Tibial artery (tissue), 4 donors: ENCODE results near the gene TRIM63.
"Not testable (repeated sequence)": the region's sequence is repeated elsewhere in the genome, so short reads cannot be mapped to it uniquely, and the experiment has no call there.

ENCODE experiments used
- DNase-seq, 2 donors: peaks; one replicate each; pipeline ENCODE4 v3.0.0-alpha.2; 2019
- H3K27ac ChIP-seq, 2 donors: fragments of 200-600 bp; sonication (generic) in 1 of 2; 1 replicate in 1 of 2; 2 replicates in 1 of 2; pipeline ENCODE4 v1.5.1; 2018 to 2019; ENCODE audit warnings: mild to moderate bottlenecking in 1 of 2
- H3K27me3 ChIP-seq, 2 donors: fragments of 200-600 bp; sonication (generic) in 1 of 2; one replicate each; pipeline versions ENCODE4 v1.5.1 to v1.6.0; 2016 to 2019
- H3K36me3 ChIP-seq, 3 donors: fragments of 200-600 bp; sonication (generic) in 2 of 3; one replicate each; pipeline ENCODE4 v1.5.1; 2016 to 2019; ENCODE audit warnings: mild to moderate bottlenecking in 2 of 3
- H3K4me1 ChIP-seq, 4 donors: fragments of 200-600 bp; sonication (generic) in 2 of 4; 1 replicate in 3 of 4; 2 replicates in 1 of 4; pipeline ENCODE4 v1.5.1; 2016 to 2019
- H3K4me3 ChIP-seq, 2 donors: fragments of 200-600 bp; sonication (generic) in 1 of 2; 1 replicate in 1 of 2; 2 replicates in 1 of 2; pipeline ENCODE4 v1.5.1; 2018 to 2019; ENCODE audit warnings: mild to moderate bottlenecking in 2 of 2
- H3K9me3 ChIP-seq, 3 donors: fragments of 200-600 bp; sonication (generic) in 1 of 3; one replicate each; pipeline ENCODE4 v1.5.1; 2016 to 2019
- CTCF ChIP-seq, 2 experiments: fragments of 200-600 bp in 1 of 2; fragments of 450-650 bp in 1 of 2; IDR thresholded peaks; one replicate each; pipeline ENCODE4 v1.5.1; 2017 to 2019; ENCODE audit warnings: antibody characterized with exemption in 2 of 2, mild to moderate bottlenecking in 1 of 2, moderate library complexity in 1 of 2
- intact Hi-C: fragments of 100-400 bp; cut with DNase I; formaldehyde crosslinking; loops from one replicate; pipeline ENCODE4 v1.15.0; 2023; ENCODE audit warnings: low total_unique reads

TRIM63 gene

DNA sequence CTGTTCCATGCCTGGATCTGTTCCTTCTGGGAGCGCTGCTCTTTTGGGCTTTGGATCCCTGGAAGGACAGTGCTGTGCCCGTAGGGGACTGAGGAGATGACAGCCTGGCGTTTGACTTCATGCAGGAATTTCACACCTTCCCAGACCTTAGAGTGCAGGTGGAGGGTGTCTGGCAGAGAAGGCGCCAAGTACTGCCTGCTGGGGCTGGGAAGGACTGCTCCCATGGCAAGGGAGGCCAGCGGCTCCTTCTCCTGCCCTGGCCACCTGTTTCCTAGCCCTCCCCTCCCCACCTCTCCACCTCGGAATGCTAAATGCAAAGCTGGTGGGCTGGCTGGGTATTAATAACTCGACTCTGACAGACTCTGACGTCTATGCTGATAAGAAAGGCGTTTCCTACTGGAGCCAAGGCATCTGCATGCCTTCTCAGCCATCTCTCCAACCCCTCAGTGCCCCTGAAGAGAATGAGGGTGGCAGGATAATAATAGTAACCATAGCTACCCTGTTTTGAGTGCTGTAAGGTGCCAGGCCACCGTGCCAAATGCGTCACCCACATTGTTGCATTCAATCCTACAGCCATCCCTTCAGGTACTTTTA, 26.7 kb upstream of the TRIM63 start:
- intact Hi-C loops: no loop called here
- TF ChIP-seq CTCF (IDR thresholded peaks at IDR 0.05): no peak
- Histone ChIP-seq H3K36me3 (no peaks in the 10 kb centered on the region), H3K27me3 (peaks cover 0 to 35% of the 10 kb centered on the region in 2 donors), H3K4me1 (peaks cover 0 to 4% (median 0%) of the 10 kb centered on the region in 4 donors), H3K9me3 (no peaks in the 10 kb centered on the region), H3K4me3 (no peak overlapping the region), H3K27ac (no peak overlapping the region)
- DNase-seq: no peak

GRCh38 chr1:26093569-26093968, 26.1 kb upstream of the TRIM63 start:
- H3K27ac ChIP-seq, H3K9me3 ChIP-seq, intact Hi-C loops, DNase-seq, H3K4me3 ChIP-seq, H3K4me1 ChIP-seq, H3K36me3 ChIP-seq: not testable (repeated sequence)
- peaks cover 0 to 40% of the 10 kb centered on the region in 2 donors for H3K27me3 ChIP-seq

GRCh38 chr1:26092422-26092821, 25.0 kb upstream of the TRIM63 start:
- H3K36me3 ChIP-seq: no peaks in the 10 kb centered on the region
- TF ChIP-seq CTCF (IDR thresholded peaks at IDR 0.05): no peak
- intact Hi-C loops: no loop called here
- no peaks in the 10 kb centered on the region for H3K9me3 ChIP-seq
- H3K4me3 ChIP-seq: no peak overlapping the region
- no peak overlapping the region for H3K27ac ChIP-seq
- H3K27me3 ChIP-seq: peaks cover 0 to 48% of the 10 kb centered on the region in 2 donors
- H3K4me1 ChIP-seq: peaks cover 0 to 4% (median 0%) of the 10 kb centered on the region in 4 donors
- no peak for DNase-seq

- Histone ChIP-seq H3K4me3 (no peak overlapping the region), H3K4me1 (peaks cover 0 to 4% (median 0%) of the 10 kb centered on the region in 4 donors), H3K27me3 (peaks cover 0 to 55% of the 10 kb centered on the region in 2 donors), H3K9me3 (no peaks in the 10 kb centered on the region), H3K36me3 (no peaks in the 10 kb centered on the region), H3K27ac (no peak overlapping the region)
- no peak for TF ChIP-seq CTCF (IDR thresholded peaks at IDR 0.05)
- no peak for DNase-seq
- intact Hi-C loops: no loop called here
These were observed 23.5 kb upstream of the TRIM63 start for GRCh38 chr1:26090893-26091292.

DNA sequence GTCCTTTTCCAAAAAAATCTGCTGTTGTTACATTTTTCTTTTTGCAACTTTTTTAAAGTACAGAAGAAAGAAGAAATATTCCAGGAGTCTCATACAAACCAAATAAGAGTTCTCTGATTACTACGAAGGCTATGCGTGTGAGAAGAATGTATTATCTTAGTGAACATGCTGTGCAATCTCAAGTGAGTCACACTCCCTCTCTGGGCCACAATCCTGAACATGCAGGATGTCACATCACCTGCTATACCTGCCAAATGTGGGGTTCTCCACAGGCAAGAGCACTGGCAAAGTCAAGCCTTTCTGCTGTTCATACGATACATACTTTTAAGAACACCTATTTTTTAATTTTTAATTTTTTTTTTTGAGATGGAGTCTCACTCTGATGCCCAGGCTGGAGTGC, 21.7 kb upstream of the TRIM63 start:
- no peak for TF ChIP-seq CTCF (IDR thresholded peaks at IDR 0.05)
- Histone ChIP-seq H3K27me3 (peaks cover 0 to 54% of the 10 kb centered on the region in 2 donors), H3K4me3 (no peak overlapping the region), H3K36me3 (no peaks in the 10 kb centered on the region), H3K4me1 (no peaks in the 10 kb centered on the region), H3K9me3 (no peaks in the 10 kb centered on the region), H3K27ac (no peak overlapping the region)
- intact Hi-C loops: no loop called here
- DNase-seq: no peak

GRCh38 chr1:26084844-26085243, 17.4 kb upstream of the TRIM63 start:
- H3K27ac ChIP-seq: no peak overlapping the region
- H3K9me3 ChIP-seq: no peaks in the 10 kb centered on the region
- H3K4me1 ChIP-seq: no peaks in the 10 kb centered on the region
- H3K4me3 ChIP-seq: no peak overlapping the region
- no peak for DNase-seq
- peaks cover 0 to 46% of the 10 kb centered on the region in 2 donors for H3K27me3 ChIP-seq
- TF ChIP-seq CTCF (IDR thresholded peaks at IDR 0.05): no peak
- intact Hi-C loops: no loop called here
- no peaks in the 10 kb centered on the region for H3K36me3 ChIP-seq
